NCI-H460 (cell line): ENCODE data around the gene OR2T6. TPM values are rescaled to one million over a fixed set of nuclear protein-coding genes. Genes with fewer than 3 reads are reported as not detected.
"Not testable (repeated sequence)": the region's sequence is repeated elsewhere in the genome, so short reads cannot be mapped to it uniquely, and the experiment has no call there.

ENCODE experiments used
- DNase-seq: peaks from one replicate; pipeline ENCODE4 v3.0.0-alpha.2; 2016; ENCODE audit warnings: low read depth; ENCODE audit errors: extremely low read depth
- total RNA-seq: library from RNA; depleted of rRNA; stranded (reverse); fragments of >200 nt; shearing (Covaris generic); gene quantifications from 2 replicates; pipeline ENCODE4 v1.2.3, GENCODE V29; 2014; rRNA removed

The OR2T6 gene
- total RNA-seq, 1 experiment from 2014 or later: not detected

DNA sequence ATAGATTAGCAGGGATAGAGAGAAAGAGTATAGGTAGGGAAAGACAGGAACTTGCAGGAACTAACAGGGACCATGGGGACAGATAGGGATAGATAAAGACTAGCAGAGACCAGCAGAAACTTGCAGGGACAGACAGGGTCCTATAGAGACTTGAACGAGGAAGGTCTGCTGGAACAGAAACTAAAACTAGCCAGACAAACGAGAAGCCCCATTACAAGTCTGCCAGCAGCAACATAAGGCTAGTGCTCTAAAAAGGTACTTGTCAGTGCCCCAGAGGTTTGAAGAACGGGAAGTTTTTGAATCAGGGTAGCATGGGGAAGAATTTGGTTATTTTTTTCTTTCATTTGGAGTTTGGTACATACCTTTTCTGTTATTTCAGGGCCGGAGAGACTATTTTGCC lies 56.7 kb downstream of the OR2T6 start:
- DNase-seq: not testable (repeated sequence)

DNA sequence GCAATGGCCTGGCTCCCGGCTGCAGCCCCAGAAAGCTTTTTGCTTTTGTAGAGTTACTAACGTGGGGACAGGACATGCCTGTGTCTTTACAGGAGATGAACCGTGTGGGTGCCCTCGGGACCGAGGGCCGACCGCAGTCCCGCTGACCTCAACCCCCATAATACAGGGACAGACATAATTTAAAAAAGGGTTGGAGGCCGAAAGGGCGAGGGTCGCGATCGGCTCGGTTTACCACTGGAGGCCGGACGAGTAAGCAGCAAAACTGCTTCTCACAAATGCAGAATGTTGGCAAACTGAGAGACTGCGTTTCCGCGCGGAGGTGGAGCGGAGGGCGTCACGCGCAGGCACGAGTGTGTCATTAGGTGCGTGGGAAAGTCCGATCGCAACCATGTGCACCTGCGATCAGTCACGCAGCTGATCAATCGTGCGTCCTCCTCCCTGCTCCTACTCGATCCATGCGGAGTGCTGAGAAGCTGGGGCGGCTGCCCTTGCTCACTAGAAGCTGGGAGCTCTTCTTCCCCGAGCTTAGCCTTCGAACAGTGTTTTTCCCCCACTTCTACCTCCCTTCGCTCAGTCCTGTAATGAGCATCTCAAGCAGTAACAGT lies 58.4 kb downstream of the OR2T6 start:
- not testable (repeated sequence) for DNase-seq

DNA sequence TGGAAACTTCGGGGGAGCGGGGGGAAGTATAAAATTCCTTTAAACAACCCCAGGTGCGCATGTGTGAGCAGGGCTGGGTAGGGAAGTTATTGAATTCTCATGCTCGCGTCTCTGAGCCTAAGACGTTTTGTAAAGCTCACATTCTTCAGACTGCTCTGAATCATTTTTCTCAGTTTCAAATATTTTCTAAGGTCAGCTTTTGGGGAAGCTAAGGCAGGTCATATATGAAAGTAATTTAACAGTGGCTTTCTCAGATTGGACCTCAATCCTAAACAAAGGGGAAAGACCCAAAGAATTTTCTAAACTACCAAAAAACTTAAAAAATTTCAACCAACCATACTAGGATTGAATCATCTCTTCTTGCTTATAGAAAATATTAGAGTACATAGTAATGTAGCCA lies 59.4 kb downstream of the OR2T6 start:
- DNase-seq: not testable (repeated sequence)

DNA sequence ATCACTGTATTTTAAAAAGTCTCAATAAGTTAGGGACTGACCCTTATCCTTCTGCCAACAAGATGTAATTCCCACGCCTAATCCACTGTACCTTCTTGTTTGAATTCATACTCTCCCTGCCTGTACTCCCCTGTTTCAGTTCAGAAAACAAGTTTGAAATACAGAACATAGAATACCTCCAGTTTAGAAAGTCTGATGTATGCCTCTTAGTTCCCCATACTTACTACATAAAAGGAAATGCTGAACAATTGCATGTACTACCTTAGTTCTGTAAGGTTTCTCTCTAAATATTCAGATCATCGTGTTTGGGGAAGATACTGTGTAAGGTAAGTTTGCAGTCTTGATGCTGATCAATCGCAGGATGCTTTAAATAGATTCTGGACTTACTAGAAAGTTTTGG lies 60.8 kb downstream of the OR2T6 start:
- not testable (repeated sequence) for DNase-seq

DNA sequence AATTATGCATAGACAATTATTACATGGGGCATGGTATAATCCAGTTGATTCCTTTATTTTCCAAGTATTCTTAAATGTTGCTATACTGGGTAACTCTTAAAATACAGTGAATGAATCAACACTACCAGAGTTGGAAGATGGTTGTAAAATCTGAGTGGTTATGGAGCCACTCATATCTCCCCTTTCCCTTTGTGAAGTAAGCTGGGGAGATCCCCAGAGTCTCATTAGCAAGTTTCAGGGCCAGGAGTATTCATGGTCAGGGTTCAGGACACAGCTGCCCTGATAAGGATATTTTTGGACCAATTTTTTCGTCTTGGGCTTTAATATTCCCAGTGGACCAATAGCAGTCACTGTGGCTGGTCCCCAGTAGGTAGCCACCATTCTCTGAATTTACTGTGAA lies 63.1 kb downstream of the OR2T6 start:
- DNase-seq: not testable (repeated sequence)

DNA sequence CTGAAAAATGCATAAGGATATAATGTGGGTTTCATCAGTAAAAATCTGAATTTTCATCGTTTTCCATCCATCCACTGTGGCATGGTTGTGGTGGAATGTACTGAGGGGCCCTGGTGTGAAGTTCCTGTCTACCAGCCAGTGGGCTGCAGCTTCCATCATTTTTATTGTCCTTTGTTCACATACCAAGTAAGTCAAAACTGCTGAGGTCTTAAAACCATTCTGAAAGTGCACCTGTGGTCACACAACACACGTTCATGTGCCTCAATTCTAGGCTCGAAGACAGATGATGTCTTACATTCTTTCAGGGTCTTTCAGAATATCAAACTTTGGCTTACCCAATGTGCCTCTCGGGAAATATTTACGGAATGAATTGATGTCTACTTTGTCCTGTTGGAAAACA lies 63.7 kb downstream of the OR2T6 start:
- not testable (repeated sequence) for DNase-seq

Other genes with a start within 250 kb of the OR2T6 start
- not detected in 2 replicates for gene OR2M5, start 230.6 kb upstream of the OR2T6 start, total RNA-seq
- not detected in 2 replicates for gene OR2M2, start 200.9 kb upstream of the OR2T6 start, total RNA-seq
- gene OR2M3, start 178.5 kb upstream of the OR2T6 start, total RNA-seq: not detected in 2 replicates
- gene OR2M4, start 144.3 kb upstream of the OR2T6 start, total RNA-seq: not detected in 2 replicates
- gene OR2T33, start 97.8 kb upstream of the OR2T6 start, total RNA-seq: not detected in 2 replicates
- not detected in 2 replicates for gene OR2T12, start 72.3 kb upstream of the OR2T6 start, total RNA-seq
- gene OR2M7, start 51.2 kb upstream of the OR2T6 start, total RNA-seq: not detected in 2 replicates
- not detected in 2 replicates for gene OR14C36, start 27.0 kb upstream of the OR2T6 start, total RNA-seq
- not detected in 2 replicates for gene OR2T4, start 14.1 kb upstream of the OR2T6 start, total RNA-seq
- not detected in 2 replicates for gene OR2T1, start 27.3 kb downstream of the OR2T6 start, total RNA-seq
- gene OR2T2, start 69.9 kb downstream of the OR2T6 start, total RNA-seq: not detected in 2 replicates
- gene OR2T3, start 97.6 kb downstream of the OR2T6 start, total RNA-seq: not detected in 2 replicates
- gene OR2T5, start 112.8 kb downstream of the OR2T6 start, total RNA-seq: not detected in 2 replicates
- gene OR2G6, start 132.3 kb downstream of the OR2T6 start, total RNA-seq: not detected in 2 replicates
- gene OR2T29, start 187.0 kb downstream of the OR2T6 start, total RNA-seq: not detected in 2 replicates
- not detected in 2 replicates for gene OR2T34, start 199.0 kb downstream of the OR2T6 start, total RNA-seq
- gene OR2T10, start 222.0 kb downstream of the OR2T6 start, total RNA-seq: not detected in 2 replicates